ENCODE data around the gene F9. TPM values are rescaled to one million over a fixed set of nuclear protein-coding genes. Genes with fewer than 3 reads are reported as not detected.

F9 gene
- total and polyA plus RNA-seq, 2 of the 4 experiments (the other 2 are of a cell fraction) = not detected

DNA sequence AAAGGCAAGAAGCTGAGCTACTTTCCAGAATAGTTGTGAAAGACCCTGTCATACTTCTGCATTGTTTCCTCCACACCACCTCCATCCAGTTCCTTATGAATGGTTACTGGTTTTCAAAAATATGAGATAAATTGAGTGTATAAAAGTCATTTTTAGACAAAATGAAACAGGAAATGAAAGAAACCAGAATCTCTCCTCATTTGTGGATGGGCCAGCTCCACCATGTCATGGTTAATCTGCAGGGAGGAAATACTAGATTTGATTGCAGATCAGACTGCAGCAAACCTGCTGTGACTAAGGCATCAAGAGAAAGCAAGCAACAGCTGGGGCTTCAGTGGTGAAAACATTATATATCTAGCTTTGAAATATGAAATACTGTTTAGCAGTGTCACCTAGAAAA is 23.8 kb downstream of the F9 start:
- Histone ChIP-seq H3K27ac (ENCODE audit: insufficient read depth, low read length) (no peak overlapping the region), H2BK120ac (ENCODE audit: low read depth, low read length) (no peak overlapping the region), H3K14ac (replicated peaks; ENCODE audit: low read depth, low read length) (no peak overlapping the region), H3K4ac (ENCODE audit: low read depth, low read length) (no peak overlapping the region), H4K5ac (ENCODE audit: low read depth, low read length) (no peak overlapping the region), H2BK15ac (ENCODE audit: low read depth, low read length) (no peak overlapping the region), H4K20me1 (ENCODE audit: insufficient read depth, low read length) (no peaks in the 10 kb centered on the region), H3K4me2 (ENCODE audit: low read depth, low read length) (no peak overlapping the region), H2AFZ (replicated peaks; ENCODE audit: low read length, poor library complexity) (no peak overlapping the region), H2BK5ac (ENCODE audit: low read depth, low read length, poor library complexity, severe bottlenecking) (no peak overlapping the region), H3K9me3 (ENCODE audit: control insufficient read depth, insufficient read depth, low read length) (no peaks in the 10 kb centered on the region), H3K36me3 (ENCODE audit: control insufficient read depth, insufficient read depth, low read length) (no peaks in the 10 kb centered on the region), H4K8ac (ENCODE audit: low read depth in 2 of 2, low read length in 2 of 2) (no peak overlapping the region), H2AK9ac (replicated peaks; ENCODE audit: low read depth, low read length, poor library complexity) (no peak overlapping the region), H3K9ac (ENCODE audit: low read depth, low read length) (no peak overlapping the region), H3K4me3 (ENCODE audit: insufficient read depth, low read depth, low read length) (no peak overlapping the region), H2AK5ac (ENCODE audit: low read depth, low read length) (no peak overlapping the region), H3K79me1 (ENCODE audit: low read depth in 1 of 2, low read length in 2 of 2) (no peaks in the 10 kb centered on the region), H3K27me3 (ENCODE audit: control insufficient read depth, insufficient read depth, low read length) (no peaks in the 10 kb centered on the region; the same call in 1 of the 2 replicates), H3K4me1 (ENCODE audit: control insufficient read depth, insufficient read depth, low read length) (no peaks in the 10 kb centered on the region), H2BK20ac (ENCODE audit: low read depth, low read length) (no peak overlapping the region), H3K23ac (ENCODE audit: low read depth, low read length) (no peak overlapping the region), H3K56ac (ENCODE audit: extremely low read depth, insufficient read depth, low read length) (no peak overlapping the region), H4K91ac (ENCODE audit: insufficient read depth, low read depth, low read length) (no peak overlapping the region), H3K18ac (ENCODE audit: low read depth, low read length) (no peak overlapping the region), H3K9me1 (ENCODE audit: insufficient read depth, low read length) (no peaks in the 10 kb centered on the region)
- no TSS peak for BruUV-seq (replicated peaks)
- dilution Hi-C loops (cut with HindIII; ENCODE audit: low sequenced_read_pairs, unreplicated experiment) (no loop called here), in situ Hi-C loops (cut with MboI; ENCODE audit: low sequenced_read_pairs) (no loop called here), intact Hi-C loops (cut with micrococcal nuclease) (loop anchor here (10.0 kb wide), 1 partner anchor 420 kb away; no protein-coding TSS in a partner anchor)
- DNase-seq (no peak), ATAC-seq (ENCODE audit: low read depth) (no peak)
- ChIA-PET CTCF (no interaction called here), POLR2A (ENCODE audit: unreplicated experiment) (no interaction called here)
- TF ChIP-seq CEBPB (IDR thresholded peaks at IDR 0.05; ENCODE audit: low read depth, low read length) (no peak), RFX5 (IDR thresholded peaks at IDR 0.05; ENCODE audit: low read depth, low read length) (no peak), SMC3 (IDR thresholded peaks at IDR 0.05; ENCODE audit: low read depth, low read length) (no peak), MXI1 (IDR thresholded peaks at IDR 0.05; ENCODE audit: borderline replicate concordance, low read depth, low read length) (no peak)
- TF ChIP-seq, protein P1, sequence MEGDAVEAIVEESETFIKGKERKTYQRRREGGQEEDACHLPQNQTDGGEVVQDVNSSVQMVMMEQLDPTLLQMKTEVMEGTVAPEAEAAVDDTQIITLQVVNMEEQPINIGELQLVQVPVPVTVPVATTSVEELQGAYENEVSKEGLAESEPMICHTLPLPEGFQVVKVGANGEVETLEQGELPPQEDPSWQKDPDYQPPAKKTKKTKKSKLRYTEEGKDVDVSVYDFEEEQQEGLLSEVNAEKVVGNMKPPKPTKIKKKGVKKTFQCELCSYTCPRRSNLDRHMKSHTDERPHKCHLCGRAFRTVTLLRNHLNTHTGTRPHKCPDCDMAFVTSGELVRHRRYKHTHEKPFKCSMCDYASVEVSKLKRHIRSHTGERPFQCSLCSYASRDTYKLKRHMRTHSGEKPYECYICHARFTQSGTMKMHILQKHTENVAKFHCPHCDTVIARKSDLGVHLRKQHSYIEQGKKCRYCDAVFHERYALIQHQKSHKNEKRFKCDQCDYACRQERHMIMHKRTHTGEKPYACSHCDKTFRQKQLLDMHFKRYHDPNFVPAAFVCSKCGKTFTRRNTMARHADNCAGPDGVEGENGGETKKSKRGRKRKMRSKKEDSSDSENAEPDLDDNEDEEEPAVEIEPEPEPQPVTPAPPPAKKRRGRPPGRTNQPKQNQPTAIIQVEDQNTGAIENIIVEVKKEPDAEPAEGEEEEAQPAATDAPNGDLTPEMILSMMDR (conservative IDR thresholded peaks at IDR 0.05; ENCODE audit: low read depth, low read length) = no peak
- TF ChIP-seq, protein P2, sequence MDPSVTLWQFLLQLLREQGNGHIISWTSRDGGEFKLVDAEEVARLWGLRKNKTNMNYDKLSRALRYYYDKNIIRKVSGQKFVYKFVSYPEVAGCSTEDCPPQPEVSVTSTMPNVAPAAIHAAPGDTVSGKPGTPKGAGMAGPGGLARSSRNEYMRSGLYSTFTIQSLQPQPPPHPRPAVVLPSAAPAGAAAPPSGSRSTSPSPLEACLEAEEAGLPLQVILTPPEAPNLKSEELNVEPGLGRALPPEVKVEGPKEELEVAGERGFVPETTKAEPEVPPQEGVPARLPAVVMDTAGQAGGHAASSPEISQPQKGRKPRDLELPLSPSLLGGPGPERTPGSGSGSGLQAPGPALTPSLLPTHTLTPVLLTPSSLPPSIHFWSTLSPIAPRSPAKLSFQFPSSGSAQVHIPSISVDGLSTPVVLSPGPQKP (IDR thresholded peaks at IDR 0.05; ENCODE audit: borderline replicate concordance, low read depth, low read length) = no peak

Data from IMR-90 (cell line).